Right lobe of liver (tissue), 6 donors: ENCODE data around the gene GNG14. TPM values are rescaled to one million over a fixed set of nuclear protein-coding genes. Genes with fewer than 3 reads are reported as not detected.

ENCODE experiments used
- ATAC-seq, 4 donors: fragments of 200-7000 bp; cut with Tn5 transposase; one replicate each; pipeline ENCODE4 v1.9.1; 2020; ENCODE audit warnings: mild to moderate bottlenecking in 4 of 4, moderate library complexity in 4 of 4
- DNase-seq, 3 donors: peaks; one replicate each; pipeline ENCODE4 v3.0.0-alpha.2; 2020
- H3K27ac ChIP-seq, 3 donors: fragments of 200-600 bp; one replicate each; pipeline ENCODE4 v1.8.0; 2022
- H3K27me3 ChIP-seq, 2 donors: fragments of 200-600 bp; one replicate each; pipeline ENCODE4 v1.8.0; 2022
- H3K36me3 ChIP-seq, 4 donors: fragments of 200-600 bp; sonication (generic) in 1 of 4; one replicate each; pipeline versions ENCODE4 v1.5.1 to v1.8.0; 2017 to 2022; ENCODE audit warnings: control low read depth in 1 of 4
- H3K4me1 ChIP-seq, 4 donors: fragments of 200-600 bp; sonication (generic) in 1 of 4; one replicate each; pipeline versions ENCODE4 v1.5.1 to v1.8.0; 2017 to 2022; ENCODE audit warnings: control low read depth in 1 of 4
- H3K4me3 ChIP-seq, 3 donors: fragments of 200-600 bp; one replicate each; pipeline ENCODE4 v1.8.0; 2022
- H3K9me3 ChIP-seq, 4 donors: fragments of 200-600 bp; sonication (generic) in 1 of 4; one replicate each; pipeline versions ENCODE4 v1.5.1 to v1.8.0; 2017 to 2022; ENCODE audit warnings: control low read depth in 1 of 4
- CTCF ChIP-seq, 4 donors: fragments of 200-600 bp in 3 of 4; fragments of 450-650 bp in 1 of 4; IDR thresholded peaks; one replicate each; pipeline versions ENCODE4 v1.5.1 to v1.8.0; 2016 to 2022; ENCODE audit warnings: antibody characterized with exemption in 4 of 4, mild to moderate bottlenecking in 2 of 4
- POLR2A ChIP-seq: fragments of 450-650 bp; IDR thresholded peaks from one replicate; pipeline ENCODE4 v1.6.1; 2017; ENCODE audit warnings: antibody characterized with exemption, mild to moderate bottlenecking
- WGBS: methylation state at CpG from one replicate; pipeline ENCODE4 v1.1.6; 2018; ENCODE audit warnings: low coverage, low lambda C conversion rate; ENCODE audit not compliant: insufficient coverage; ENCODE audit errors: missing lambda C conversion rate; 5-methylcytosine and 5-hydroxymethylcytosine counted together
- intact Hi-C, 2 donors: fragments of 100-400 bp; cut with DNase I; formaldehyde crosslinking; loops; one replicate each; pipeline versions ENCODE4 v1.11.2 to v1.14.1; 2022
- total RNA-seq, 6 experiments: library from RNA; depleted of rRNA in 2 of 6; stranded (reverse); fragments of >200 nt in 2 of 6; fragmentation: NEBNext Ultra II Directional in 3 of 6; extraction: Animal tissue kit (Norgen Biotek cat#: 25700) in 3 of 6; gene quantifications; one replicate each; pipeline versions ENCODE4 v1.1.0 to v1.2.4, GENCODE V29; 2016 to 2023
- donor health status: DM: no; HTN: yes; CAD: no.
- donor health status: DM: no; HTN: no; CAD: no.
- donor health status: DM: no; HTN: no; CAD: no.
- donor health status: DM: no; HTN: yes; CAD: no.
- donor health status: DM: no; HTN: yes; CAD: no.

GNG14 gene
- total RNA-seq, 6 experiments from 2014 or later: not detected

- TF ChIP-seq POLR2A (no peak), CTCF (IDR thresholded peaks at IDR 0.05) (no peak)
- peak in 1 of 4 donors; percentile 9 for ATAC-seq
- H3K27ac ChIP-seq: no peak overlapping the region
- 79% methylated on average over 4 of the region's 9 CpGs for WGBS
- intact Hi-C loops: loop anchor here in 1 of 2 donors (10.0 kb wide), 1 partner anchor 52 kb away; the partner anchor contains the start of gene BEST2
- H3K27me3 ChIP-seq: no peaks in the 10 kb centered on the region
- H3K36me3 ChIP-seq: peaks cover 0 to 66% (median 31%) of the 10 kb centered on the region in 4 donors
- H3K4me1 ChIP-seq: no peaks in the 10 kb centered on the region
- no peak overlapping the region for H3K4me3 ChIP-seq
- no peaks in the 10 kb centered on the region for H3K9me3 ChIP-seq
- no peak for DNase-seq
These were observed 15.2 kb downstream of the GNG14 start for GRCh38 chr19:12703046-12703445.

- ATAC-seq: peak in 1 of 4 donors; percentile 8
- DNase-seq: no peak
- no peaks in the 10 kb centered on the region for H3K27me3 ChIP-seq
- WGBS: 100% methylated on average over 1 of the region's 13 CpGs
- no peaks in the 10 kb centered on the region for H3K4me1 ChIP-seq
- intact Hi-C loops: loop anchor here in 1 of 2 donors (10.0 kb wide), 1 partner anchor 50 kb away; the partner anchor contains the start of gene BEST2
- TF ChIP-seq POLR2A (no peak), CTCF (IDR thresholded peaks at IDR 0.05) (no peak)
- H3K4me3 ChIP-seq: no peak overlapping the region
- no peaks in the 10 kb centered on the region for H3K9me3 ChIP-seq
- H3K27ac ChIP-seq: no peak overlapping the region
- H3K36me3 ChIP-seq: peaks cover under 1 to 82% (median 38%) of the 10 kb centered on the region in 4 donors
These were observed 17.4 kb downstream of the GNG14 start for GRCh38 chr19:12705169-12705568.

GRCh38 chr19:12705654-12706331, 18.0 kb downstream of the GNG14 start:
- Histone ChIP-seq H3K27ac (no peak overlapping the region), H3K27me3 (no peaks in the 10 kb centered on the region), H3K4me3 (no peak overlapping the region), H3K4me1 (no peaks in the 10 kb centered on the region), H3K36me3 (peaks cover 6 to 85% (median 40%) of the 10 kb centered on the region in 4 donors), H3K9me3 (no peaks in the 10 kb centered on the region)
- 90% methylated on average over 2 of the region's 29 CpGs for WGBS
- DNase-seq (no peak), ATAC-seq (no peak)
- intact Hi-C loops: loop anchor here in 1 of 2 donors (10.0 kb wide), 1 partner anchor 49 kb away; the partner anchor contains the start of gene BEST2
- TF ChIP-seq POLR2A (no peak), CTCF (IDR thresholded peaks at IDR 0.05) (no peak)

- H3K4me3 ChIP-seq: no peak overlapping the region
- intact Hi-C loops: loop anchor here in 1 of 2 donors (10.0 kb wide), 1 partner anchor 48 kb away; the partner anchor contains the start of gene BEST2
- H3K27me3 ChIP-seq: no peaks in the 10 kb centered on the region
- no peaks in the 10 kb centered on the region for H3K9me3 ChIP-seq
- H3K4me1 ChIP-seq: no peaks in the 10 kb centered on the region
- no peak for DNase-seq
- TF ChIP-seq POLR2A (no peak), CTCF (IDR thresholded peaks at IDR 0.05) (no peak)
- peaks cover 11 to 85% (median 41%) of the 10 kb centered on the region in 4 donors for H3K36me3 ChIP-seq
- WGBS: 91% methylated on average over 7 of the region's 13 CpGs
- ATAC-seq: no peak
- H3K27ac ChIP-seq: no peak overlapping the region
These were observed 18.5 kb downstream of the GNG14 start for GRCh38 chr19:12706332-12706718.
